GM12878 (cell line): ENCODE results near the gene SYNPO. TPM values are rescaled to one million over a fixed set of nuclear protein-coding genes. Genes with fewer than 3 reads are reported as not detected.

ENCODE experiments used
- ATAC-seq: fragments of 200-7000 bp; cut with Tn5 transposase; 3 replicates; pipeline ENCODE4 v1.9.1; 2020; ENCODE audit warnings: mild to moderate bottlenecking, moderate library complexity
- BruUV-seq: library from RNA; stranded (reverse); fragments of 400-500 nt; replicated peaks from 2 replicates; lab custom pipeline; 2021; lab: Mats Ljungman, UMichigan
- CTCF ChIA-PET: fragments of 300-600 bp; sonication (Branson Sonifier 250); formaldehyde crosslinking; extraction: SDS; loops from one replicate; lab custom pipeline; 2021; ENCODE audit warnings: inconsistent platforms; lab: Yijun Ruan, JAX
- POLR2A ChIA-PET: fragments of 350-600 bp; formaldehyde crosslinking; extraction: SDS; loops from one replicate; lab custom pipeline; 2021; ENCODE audit warnings: inconsistent platforms; lab: Charles Lee
- RAD21 ChIA-PET: fragments of 300-600 bp; sonication (Branson Sonifier 250); formaldehyde crosslinking; loops from one replicate; lab custom pipeline; 2023; ENCODE audit warnings: antibody characterized with exemption; ENCODE audit not compliant: unreplicated experiment; lab: Charles Lee
- SMC1A ChIA-PET: fragments of 300-600 bp; sonication (Branson Sonifier 250); formaldehyde crosslinking; loops from one replicate; lab custom pipeline; 2023; ENCODE audit not compliant: unreplicated experiment, uncharacterized antibody; lab: Charles Lee
- DNase-seq: peaks from one replicate; pipeline ENCODE4 v3.0.0-alpha.2; 2011; ENCODE audit warnings: low read depth, low spot score
- FAIRE-seq: peaks from 3 replicates; lab custom pipeline; 2011; peaks lifted over from hg19 to GRCh38; lab: Jason Lieb, UNC
- H2AFZ ChIP-seq: 2 replicates; pipeline ENCODE4 v1.6.0; 2011; ENCODE audit warnings: low read depth, low read length, control low read depth; ENCODE audit not compliant: control insufficient read depth
- H3K27ac ChIP-seq: 2 replicates; pipeline ENCODE4 v1.5.1; 2011; ENCODE audit warnings: control low read depth; ENCODE audit not compliant: control insufficient read depth, insufficient read depth
- H3K27me3 ChIP-seq, 2 experiments: replicated peaks in 1 of 2; 2 replicates each; pipeline versions ENCODE4 v1.6.0 to v1.6.1; 2011; ENCODE audit warnings: low read length in 1 of 2; ENCODE audit not compliant: control insufficient read depth in 2 of 2, insufficient read depth in 2 of 2
- H3K36me3 ChIP-seq, 2 experiments: 2 replicates each; pipeline ENCODE4 v1.5.1; 2011; ENCODE audit warnings: low read length in 1 of 2; ENCODE audit not compliant: control insufficient read depth in 2 of 2, insufficient read depth in 2 of 2
- H3K4me1 ChIP-seq: 2 replicates; pipeline ENCODE4 v1.6.1; 2011; ENCODE audit warnings: mild to moderate bottlenecking, low read length, moderate library complexity, mixed read lengths; ENCODE audit not compliant: control insufficient read depth, insufficient read depth
- H3K4me2 ChIP-seq: 2 replicates; pipeline ENCODE4 v1.6.0; 2011; ENCODE audit warnings: control low read depth; ENCODE audit not compliant: control insufficient read depth, insufficient read depth
- H3K4me3 ChIP-seq: fragments of 200-600 bp; sonication (generic); 2 replicates; pipeline ENCODE4 v1.5.1; 2016
- H3K79me2 ChIP-seq: 2 replicates; pipeline ENCODE4 v1.6.0; 2011; ENCODE audit warnings: low read length; ENCODE audit not compliant: control insufficient read depth, insufficient read depth
- H3K9ac ChIP-seq: 2 replicates; pipeline ENCODE4 v1.8.0; 2011; ENCODE audit warnings: low read length, control low read depth, mixed read lengths; ENCODE audit not compliant: control insufficient read depth, insufficient read depth
- H3K9me3 ChIP-seq: replicated peaks from 3 replicates; pipeline ENCODE4 v1.5.1; 2011; ENCODE audit warnings: mild to moderate bottlenecking, low read length; ENCODE audit not compliant: control insufficient read depth, insufficient read depth
- H4K20me1 ChIP-seq: 2 replicates; pipeline ENCODE4 v1.6.0; 2011; ENCODE audit not compliant: control insufficient read depth, insufficient read depth
- ATF7 ChIP-seq: fragments of 450-650 bp; IDR thresholded peaks from 2 replicates; pipeline ENCODE4 v1.6.1; 2016; ENCODE audit warnings: low read depth, mild to moderate bottlenecking
- BCLAF1 ChIP-seq: fragments of 450-650 bp; IDR thresholded peaks from 2 replicates; pipeline ENCODE4 v1.6.1; 2017; ENCODE audit warnings: antibody characterized with exemption, mild to moderate bottlenecking, moderate library complexity
- CREB1 ChIP-seq: IDR thresholded peaks from 2 replicates; pipeline ENCODE4 v1.6.1; 2012; ENCODE audit warnings: low read depth, mild to moderate bottlenecking, inconsistent platforms
- DPF2 ChIP-seq: fragments of 450-650 bp; IDR thresholded peaks from 2 replicates; pipeline ENCODE4 v1.6.1; 2017; ENCODE audit warnings: mild to moderate bottlenecking
- EED ChIP-seq: sonication (generic); IDR thresholded peaks from 2 replicates; pipeline ENCODE4 v1.6.1; 2016; ENCODE audit warnings: antibody characterized with exemption, low read depth
- GATAD2B ChIP-seq: fragments of 450-650 bp; conservative IDR thresholded peaks from 2 replicates; pipeline ENCODE4 v1.6.1; 2017; ENCODE audit warnings: low read depth, mild to moderate bottlenecking, moderate library complexity
- IKZF1 ChIP-seq: fragments of 450-650 bp; conservative IDR thresholded peaks from 2 replicates; pipeline ENCODE4 v1.6.1; 2017; ENCODE audit warnings: antibody characterized with exemption, mild to moderate bottlenecking
- IKZF2 ChIP-seq, 2 experiments: fragments of 450-650 bp; IDR thresholded peaks; 2 replicates each; pipeline ENCODE4 v1.6.1; 2017; ENCODE audit warnings: mild to moderate bottlenecking in 2 of 2, moderate library complexity in 2 of 2
- NBN ChIP-seq: fragments of 450-650 bp; IDR thresholded peaks from 2 replicates; pipeline ENCODE4 v1.6.1; 2016
- NKRF ChIP-seq: fragments of 450-650 bp; conservative IDR thresholded peaks from 2 replicates; pipeline ENCODE4 v1.6.1; 2017; ENCODE audit warnings: mild to moderate bottlenecking, moderate library complexity
- RELA ChIP-seq: fragments of 450-650 bp; IDR thresholded peaks from 2 replicates; pipeline ENCODE4 v1.8.0; 2014; ENCODE audit warnings: borderline replicate concordance; ENCODE audit not compliant: partially characterized antibody
- RELB ChIP-seq: fragments of 450-650 bp; IDR thresholded peaks from 2 replicates; pipeline ENCODE4 v1.6.1; 2017; ENCODE audit warnings: low read depth, mild to moderate bottlenecking, moderate library complexity
- SMARCA5 ChIP-seq: fragments of 450-650 bp; IDR thresholded peaks from 2 replicates; pipeline ENCODE4 v1.6.1; 2017; ENCODE audit warnings: mild to moderate bottlenecking
- SREBF2 ChIP-seq: IDR thresholded peaks from 2 replicates; pipeline ENCODE4 v1.6.1; 2012; ENCODE audit warnings: mild to moderate bottlenecking, low read length
- TBL1XR1 ChIP-seq: IDR thresholded peaks from 2 replicates; pipeline ENCODE4 v1.6.1; 2012; ENCODE audit warnings: low read depth, low read length, improper control_type of control experiment
- WGBS: methylation state at CpG from one replicate; pipeline ENCODE4 v1.1.6; 2016; ENCODE audit warnings: low lambda C conversion rate; ENCODE audit not compliant: insufficient replicate concordance, insufficient coverage; ENCODE audit errors: missing lambda C conversion rate; 5-methylcytosine and 5-hydroxymethylcytosine counted together
- in situ Hi-C: fragments of 300-500 bp; cut with MboI; formaldehyde crosslinking; loops from 9 replicates; pipeline ENCODE4 v1.14.3; 2018; ENCODE audit warnings: mixed read lengths
- intact Hi-C: fragments of 100-400 bp; cut with micrococcal nuclease; formaldehyde crosslinking; loops from one replicate; pipeline ENCODE4 v1.14.2; 2022; ENCODE audit not compliant: unreplicated experiment
- polyA plus RNA-seq, 11 experiments: library from polyadenylated mRNA; depleted of rRNA in 4 of 11; unstranded in 6 of 11; stranded (reverse) in 5 of 11; fragments of >200 nt; fragmentation: Nextera tagmentation in 4 of 11; fragmentation: Illumina TruSeq in 1 of 11; extraction: Ambion mirVana in 4 of 11; extraction: Trizol in 1 of 11; gene quantifications; 1 replicate in 1 of 11; 2 replicates in 10 of 11; pipeline versions ENCODE4 v1.2.1 to v1.2.3, GENCODE V29; 2011 to 2016; ENCODE audit warnings: inconsistent platforms in 2 of 11, missing spikeins in 2 of 11, low read depth in 1 of 11
- total RNA-seq, 4 experiments: library from RNA; depleted of rRNA in 3 of 4; stranded (reverse); fragments of >200 nt in 3 of 4; fragmentation: Illumina TruSeq in 1 of 4; extraction: Trizol in 1 of 4; gene quantifications; 2 replicates each; pipeline versions ENCODE4 v1.2.1 to v1.2.3, GENCODE V29; 2013 to 2021

The SYNPO gene
- total and polyA plus RNA-seq, 10 of the 15 experiments (the other 5 are each of a cell fraction or from before 2014, with no cell fraction given), result 0.77 to 21.0 (median 3.9) TPM

- H3K4me2 ChIP-seq, result no peak overlapping the region
- DNase-seq, result no peak
- no peaks in the 10 kb centered on the region for H4K20me1 ChIP-seq
- no TSS peak for BruUV-seq
- H3K4me3 ChIP-seq, result no peak overlapping the region
- no peaks in the 10 kb centered on the region for H3K36me3 ChIP-seq
- in situ Hi-C loops, result no loop called here
- peaks cover 4% of the 10 kb centered on the region for H3K4me1 ChIP-seq
- no peaks in the 10 kb centered on the region for H3K9me3 ChIP-seq
- ChIA-PET RAD21 (no interaction called here), POLR2A (interaction anchor here (1.0 kb wide), 1 partner anchor 26 kb away, joined by 3 read pairs; no protein-coding TSS in a partner anchor), SMC1A (no interaction called here), CTCF (interaction anchor here (0.6 to 1.0 kb wide), 2 partner anchors 19 to 58 kb away, joined by 3 read pairs; no protein-coding TSS in a partner anchor)
- no peaks in the 10 kb centered on the region; a peak in 1 of 4 replicates for H3K27me3 ChIP-seq
- ATAC-seq, result peak; percentile 24
- 43% methylated on average over 11 of the region's 11 CpGs for WGBS
- no peak overlapping the region for H2AFZ ChIP-seq
- no peak overlapping the region for H3K9ac ChIP-seq
- FAIRE-seq, result no peak
- H3K79me2 ChIP-seq, result no peaks in the 10 kb centered on the region
- no peak overlapping the region for H3K27ac ChIP-seq
- intact Hi-C loops, result no loop called here
- no peak for TF ChIP-seq SREBF2
- peak; percentile 83 for TF ChIP-seq IKZF1
- TF ChIP-seq ATF7, result peak; percentile 75
- peak; percentile 20; the same call in 1 of the 2 replicates for TF ChIP-seq SMARCA5
- peak; percentile 54; the same call in 1 of the 2 replicates for TF ChIP-seq GATAD2B
- TF ChIP-seq DPF2, result peak; percentile 60
- TF ChIP-seq IKZF2 (IDR thresholded peaks at IDR 0.05), result peak; percentile 57 to 62; a peak in 3 of 4 replicates
- TF ChIP-seq NKRF, result no peak
- 0 out of 2 replicates have a peak, but pooled peaks have one; percentile 40 for TF ChIP-seq EED
- 0 out of 2 replicates have a peak, but pooled peaks have one; percentile 19 for TF ChIP-seq CREB1
- no peak for TF ChIP-seq BCLAF1
- no peak for TF ChIP-seq TBL1XR1
- TF ChIP-seq NBN, result no peak
- TF ChIP-seq RELA, result peak; percentile 70
- TF ChIP-seq RELB, result peak; percentile 65; the same call in 1 of the 2 replicates
These were observed 40.4 kb upstream of the SYNPO start for GRCh38 chr5:150599917-150600511.
